ENCODE results near the gene HECA.
"Not testable (repeated sequence)": the region's sequence is repeated elsewhere in the genome, so short reads cannot be mapped to it uniquely, and the experiment has no call there.

The HECA gene

GRCh38 chr6:139135578-139136545 is 982 bp downstream of the HECA start:
- Histone ChIP-seq H3K27me3 (no peaks in the 10 kb centered on the region), H3K27ac (peak overlapping the region; percentile 100), H3K4me3 (ENCODE audit: low read depth in 1 of 2, low read length in 1 of 2) (peak overlapping the region; percentile 83 to 92), H3K9me3 (no peaks in the 10 kb centered on the region), H3K4me1 (ENCODE audit: control insufficient read depth in 1 of 2, insufficient read depth in 1 of 2, low read depth in 1 of 2, low read length in 1 of 2) (peaks cover 25 to 38% of the 10 kb centered on the region in 2 experiments), H3K36me3 (peaks cover 5% of the 10 kb centered on the region)
- peak; percentile 58 for TF ChIP-seq CTCF (IDR thresholded peaks at IDR 0.05)

DNA sequence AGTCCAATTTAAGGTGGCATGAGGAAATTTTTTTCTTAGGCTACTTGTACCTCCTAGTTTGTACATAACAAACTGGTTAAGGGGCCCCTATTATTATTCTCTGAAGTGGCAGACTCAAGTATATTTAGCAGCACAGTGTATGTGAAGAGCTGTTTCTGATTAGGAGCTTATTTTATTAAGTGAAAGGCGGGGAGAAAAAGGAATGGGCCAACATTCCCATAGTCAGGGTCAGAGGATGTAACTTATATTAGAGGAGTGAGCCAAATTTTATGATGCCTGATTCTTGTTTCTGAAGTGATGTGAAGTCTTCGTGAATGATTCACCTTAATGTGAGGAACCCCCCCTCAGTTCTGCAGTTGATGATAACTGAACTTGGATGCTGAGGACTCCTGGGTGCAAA is 2.8 kb downstream of the HECA start:
- H3K9me3 ChIP-seq = no peaks in the 10 kb centered on the region
- H3K4me1 ChIP-seq (ENCODE audit: control insufficient read depth in 1 of 2, insufficient read depth in 1 of 2, low read depth in 1 of 2, low read length in 1 of 2) = peaks cover 25 to 38% of the 10 kb centered on the region in 2 experiments
- H3K27me3 ChIP-seq = no peaks in the 10 kb centered on the region
- TF ChIP-seq CTCF (IDR thresholded peaks at IDR 0.05) = no peak
- peaks cover 5% of the 10 kb centered on the region for H3K36me3 ChIP-seq
- peak overlapping the region; percentile 100 for H3K27ac ChIP-seq
- H3K4me3 ChIP-seq (ENCODE audit: low read depth in 1 of 2, low read length in 1 of 2) = peak overlapping the region; percentile 83 to 92

- not testable (repeated sequence) for H3K27ac ChIP-seq; H3K4me3 ChIP-seq (ENCODE audit: low read depth in 1 of 2, low read length in 1 of 2); H3K27me3 ChIP-seq; H3K9me3 ChIP-seq; H3K36me3 ChIP-seq
- H3K4me1 ChIP-seq (ENCODE audit: control insufficient read depth in 1 of 2, insufficient read depth in 1 of 2, low read depth in 1 of 2, low read length in 1 of 2) = peaks cover 25 to 50% of the 10 kb centered on the region in 2 experiments
Measured at GRCh38 chr6:139140854-139141253, 6.0 kb downstream of the HECA start.

- H3K4me3 ChIP-seq (ENCODE audit: low read depth in 1 of 2, low read length in 1 of 2) = no peak overlapping the region
- no peak for TF ChIP-seq CTCF (IDR thresholded peaks at IDR 0.05)
- H3K27me3 ChIP-seq = no peaks in the 10 kb centered on the region
- H3K4me1 ChIP-seq (ENCODE audit: control insufficient read depth in 1 of 2, insufficient read depth in 1 of 2, low read depth in 1 of 2, low read length in 1 of 2) = peaks cover 21 to 56% of the 10 kb centered on the region in 2 experiments
- no peaks in the 10 kb centered on the region for H3K9me3 ChIP-seq
- H3K27ac ChIP-seq = no peak overlapping the region
- no peaks in the 10 kb centered on the region for H3K36me3 ChIP-seq
Measured at GRCh38 chr6:139142262-139142661, 7.4 kb downstream of the HECA start.

DNA sequence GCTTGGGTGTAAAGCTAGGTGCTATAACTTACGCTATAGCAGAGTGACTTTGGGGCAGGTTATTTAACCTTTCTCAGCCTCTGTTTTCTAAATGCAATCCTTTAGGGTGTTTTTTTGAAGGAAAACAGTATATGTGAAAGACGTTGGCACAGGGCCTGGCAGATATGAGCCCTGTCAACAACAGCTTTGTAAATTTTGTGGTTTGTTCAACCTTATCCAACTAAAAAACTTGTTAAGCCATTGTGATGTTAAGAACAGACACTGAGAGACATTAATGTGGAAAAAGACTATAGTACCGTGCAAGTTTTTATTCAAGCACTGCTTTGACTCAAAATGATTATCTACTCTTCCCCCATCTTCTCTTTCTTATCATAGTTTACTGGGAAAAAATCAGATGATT is 8.2 kb downstream of the HECA start:
- TF ChIP-seq CTCF (IDR thresholded peaks at IDR 0.05) = no peak
- no peak overlapping the region for H3K27ac ChIP-seq
- H3K4me3 ChIP-seq (ENCODE audit: low read depth in 1 of 2, low read length in 1 of 2) = no peak overlapping the region
- H3K4me1 ChIP-seq (ENCODE audit: control insufficient read depth in 1 of 2, insufficient read depth in 1 of 2, low read depth in 1 of 2, low read length in 1 of 2) = peaks cover 17 to 56% of the 10 kb centered on the region in 2 experiments
- no peaks in the 10 kb centered on the region for H3K9me3 ChIP-seq
- H3K36me3 ChIP-seq = no peaks in the 10 kb centered on the region
- no peaks in the 10 kb centered on the region for H3K27me3 ChIP-seq

DNA sequence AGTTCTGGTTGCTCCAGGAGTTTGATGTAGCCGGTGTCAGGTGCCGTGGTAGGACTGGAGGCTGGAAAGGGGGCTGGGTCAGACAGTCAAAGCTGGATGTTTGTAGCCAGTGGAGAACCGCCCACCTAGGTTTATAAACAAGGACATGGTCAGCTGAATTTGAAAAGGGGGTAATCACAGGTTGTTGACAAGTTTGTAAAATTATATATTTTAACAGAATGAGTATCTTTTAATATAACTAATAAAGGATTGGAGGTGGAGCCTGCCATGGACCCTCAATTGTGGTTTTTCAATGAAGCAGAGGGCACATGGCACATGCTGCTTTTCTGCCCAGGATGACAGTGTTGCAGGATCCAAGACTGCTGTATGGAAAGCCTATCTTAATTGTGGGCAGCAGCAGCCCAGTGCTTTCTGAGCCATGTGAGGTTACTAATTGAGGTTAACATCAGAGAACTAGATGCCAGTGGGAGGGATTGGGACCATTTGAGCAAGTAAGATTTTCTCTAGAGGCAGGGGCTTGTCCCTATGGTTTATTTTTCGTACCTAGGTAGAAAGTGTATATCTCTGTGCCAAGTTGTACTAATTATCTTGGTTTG is 9.7 kb downstream of the HECA start:
- H3K4me1 ChIP-seq (ENCODE audit: control insufficient read depth in 1 of 2, insufficient read depth in 1 of 2, low read depth in 1 of 2, low read length in 1 of 2) = peaks cover 14 to 56% of the 10 kb centered on the region in 2 experiments
- no peaks in the 10 kb centered on the region for H3K36me3 ChIP-seq
- H3K27ac ChIP-seq = peak overlapping the region; percentile 43
- H3K4me3 ChIP-seq (ENCODE audit: low read depth in 1 of 2, low read length in 1 of 2) = no peak overlapping the region
- no peaks in the 10 kb centered on the region for H3K9me3 ChIP-seq
- TF ChIP-seq CTCF (IDR thresholded peaks at IDR 0.05) = no peak
- H3K27me3 ChIP-seq = no peaks in the 10 kb centered on the region

All from neutrophil (primary cell).